AG09319 (cell line): ENCODE measurements around the gene ZNRF4.

Experiments
- DNase-seq: peaks from one replicate; pipeline ENCODE4 v3.0.0-alpha.2; 2010; ENCODE audit warnings: low read depth; ENCODE audit errors: extremely low read depth
- TF ChIP-seq, protein P1 (sequence below): IDR thresholded peaks from 2 replicates; pipeline ENCODE4 v1.5.1; 2011; ENCODE audit warnings: low read depth, mild to moderate bottlenecking, inconsistent platforms, low read length, moderate library complexity

The ZNRF4 gene

GRCh38 chr19:5477451-5478215 is 22.4 kb downstream of the ZNRF4 start:
- TF ChIP-seq, protein P1, sequence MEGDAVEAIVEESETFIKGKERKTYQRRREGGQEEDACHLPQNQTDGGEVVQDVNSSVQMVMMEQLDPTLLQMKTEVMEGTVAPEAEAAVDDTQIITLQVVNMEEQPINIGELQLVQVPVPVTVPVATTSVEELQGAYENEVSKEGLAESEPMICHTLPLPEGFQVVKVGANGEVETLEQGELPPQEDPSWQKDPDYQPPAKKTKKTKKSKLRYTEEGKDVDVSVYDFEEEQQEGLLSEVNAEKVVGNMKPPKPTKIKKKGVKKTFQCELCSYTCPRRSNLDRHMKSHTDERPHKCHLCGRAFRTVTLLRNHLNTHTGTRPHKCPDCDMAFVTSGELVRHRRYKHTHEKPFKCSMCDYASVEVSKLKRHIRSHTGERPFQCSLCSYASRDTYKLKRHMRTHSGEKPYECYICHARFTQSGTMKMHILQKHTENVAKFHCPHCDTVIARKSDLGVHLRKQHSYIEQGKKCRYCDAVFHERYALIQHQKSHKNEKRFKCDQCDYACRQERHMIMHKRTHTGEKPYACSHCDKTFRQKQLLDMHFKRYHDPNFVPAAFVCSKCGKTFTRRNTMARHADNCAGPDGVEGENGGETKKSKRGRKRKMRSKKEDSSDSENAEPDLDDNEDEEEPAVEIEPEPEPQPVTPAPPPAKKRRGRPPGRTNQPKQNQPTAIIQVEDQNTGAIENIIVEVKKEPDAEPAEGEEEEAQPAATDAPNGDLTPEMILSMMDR: no peak
- DNase-seq: no peak

- TF ChIP-seq, protein P1: no peak
- no peak for DNase-seq
Measured at GRCh38 chr19:5478241-5478924, 23.2 kb downstream of the ZNRF4 start.

DNA sequence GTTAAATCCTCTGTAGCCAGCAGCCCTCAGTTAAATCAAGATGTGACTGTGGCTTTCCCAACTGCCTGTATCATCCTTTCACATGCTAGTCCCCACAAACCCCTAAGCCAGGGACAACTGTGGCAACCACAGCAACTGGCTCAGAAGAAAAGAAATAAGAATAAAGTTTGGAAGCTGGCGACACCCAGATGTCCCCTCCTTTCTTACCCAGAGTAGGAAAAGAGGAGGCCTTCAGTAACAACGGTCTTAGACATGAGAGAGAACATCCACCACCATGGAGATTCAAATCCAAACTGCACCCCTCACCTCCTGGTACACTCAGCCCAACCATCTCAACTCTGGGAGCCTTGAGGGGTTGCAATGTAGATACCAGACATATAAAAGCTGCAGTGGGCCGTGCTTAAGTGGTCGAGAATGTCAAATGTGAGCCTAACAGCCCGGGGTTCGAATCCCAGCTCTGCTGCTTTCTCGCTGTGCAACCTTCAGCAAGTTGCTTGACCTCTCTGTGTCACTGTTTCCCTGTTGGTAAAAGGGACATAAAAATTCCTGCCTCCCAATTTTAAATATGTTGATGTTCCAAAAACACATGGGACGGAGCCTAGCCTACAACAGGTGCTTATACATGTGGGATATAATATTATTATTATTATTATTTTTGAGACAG is 23.8 kb downstream of the ZNRF4 start:
- no peak for DNase-seq
- TF ChIP-seq, protein P1: no peak

DNA sequence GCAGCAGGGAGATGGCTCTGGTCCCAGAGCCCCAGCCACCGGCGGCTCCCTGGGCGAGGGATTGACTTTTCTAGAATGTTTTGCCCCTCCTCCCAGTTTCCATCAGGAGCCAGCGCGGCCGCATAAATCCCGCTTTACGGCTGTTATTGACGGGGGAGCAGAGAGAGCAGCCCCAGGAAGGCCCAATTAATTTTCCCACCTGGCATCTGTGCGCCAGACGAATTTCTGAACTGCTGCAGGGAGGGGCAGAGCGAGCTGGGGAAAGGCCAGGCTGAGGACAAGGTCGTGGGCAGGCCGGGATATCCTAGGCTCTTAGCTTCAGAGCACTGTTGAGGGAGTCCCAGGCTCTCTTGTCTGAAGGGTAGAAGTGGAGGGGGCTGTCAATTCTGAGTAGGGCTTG is 24.7 kb downstream of the ZNRF4 start:
- DNase-seq: no peak
- TF ChIP-seq, protein P1: no peak

DNA sequence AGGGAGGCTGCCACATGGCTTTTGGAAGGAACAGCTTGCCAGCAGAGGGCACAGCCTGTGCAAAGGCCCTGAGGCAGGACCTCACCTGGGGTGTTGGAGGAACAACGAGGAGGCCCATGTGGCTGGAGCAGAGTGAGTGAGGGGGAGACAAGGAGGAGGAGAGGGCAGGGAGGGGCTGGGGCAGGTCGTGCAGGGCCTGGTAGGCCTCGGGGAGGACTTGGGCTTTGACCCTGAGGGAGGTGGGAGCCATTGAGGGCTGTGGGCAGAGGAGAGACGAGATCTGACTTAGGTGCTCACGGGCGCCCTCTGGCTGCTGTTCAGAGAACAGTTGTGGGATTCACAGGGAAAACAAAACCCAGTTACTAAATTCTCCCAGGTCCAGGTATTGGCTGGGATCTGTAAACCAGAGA is 25.2 kb downstream of the ZNRF4 start:
- no peak for DNase-seq
- TF ChIP-seq, protein P1: peak; percentile 33

- no peak for DNase-seq
- TF ChIP-seq, protein P1: no peak
Measured at GRCh38 chr19:5481957-5482356, 26.7 kb downstream of the ZNRF4 start.
